OCI-M1 (cell line): ENCODE data around the gene KRT83.

Experiments
- DNase-seq: peaks from one replicate; lab custom pipeline; 2025; lab: John Stamatoyannopoulos, UW

KRT83 gene

DNA sequence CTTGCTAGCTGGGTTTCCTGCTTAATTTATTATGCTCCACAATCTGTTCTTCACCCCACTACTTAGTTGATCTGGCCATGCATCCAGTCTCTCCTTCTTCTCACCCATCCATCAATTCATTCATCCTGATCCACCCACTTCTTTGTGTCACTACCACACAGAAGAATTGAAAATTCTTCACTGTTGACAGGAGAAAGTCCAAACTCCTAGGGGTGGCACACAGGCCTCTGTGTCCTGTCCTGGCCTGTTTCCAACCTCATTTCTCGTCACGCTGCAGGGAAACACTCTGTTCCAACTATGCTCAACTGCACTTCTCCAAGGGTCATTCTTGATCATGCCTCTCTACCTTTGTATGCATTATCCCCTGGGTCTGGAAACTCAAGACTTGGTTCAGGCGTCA, 10.6 kb upstream of the KRT83 start:
- DNase-seq, result no peak

DNA sequence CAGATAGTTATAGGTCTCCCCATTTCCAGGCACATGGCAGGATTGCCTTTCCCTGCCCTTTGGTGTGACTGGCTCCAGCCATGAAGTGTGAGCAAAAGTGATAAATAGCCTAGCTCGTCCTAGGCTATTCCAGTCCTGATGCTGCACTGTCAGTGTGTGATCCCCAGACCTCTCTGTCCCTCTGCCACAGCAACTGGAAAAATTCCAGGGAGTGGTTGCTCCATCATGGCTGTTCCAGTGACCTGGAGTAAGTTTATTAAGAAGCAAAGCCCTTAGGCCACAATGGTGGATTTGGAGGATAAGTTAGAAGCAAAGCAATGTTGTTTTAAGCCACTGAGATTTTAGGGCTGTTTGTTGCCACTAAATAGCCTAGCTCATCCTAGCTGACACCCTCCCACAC, 9.8 kb upstream of the KRT83 start:
- no peak for DNase-seq

GRCh38 chr12:52327830-52328500, 6.8 kb upstream of the KRT83 start:
- no peak for DNase-seq

GRCh38 chr12:52327052-52327829, 6.0 kb upstream of the KRT83 start:
- DNase-seq, result peak; percentile 85

DNA sequence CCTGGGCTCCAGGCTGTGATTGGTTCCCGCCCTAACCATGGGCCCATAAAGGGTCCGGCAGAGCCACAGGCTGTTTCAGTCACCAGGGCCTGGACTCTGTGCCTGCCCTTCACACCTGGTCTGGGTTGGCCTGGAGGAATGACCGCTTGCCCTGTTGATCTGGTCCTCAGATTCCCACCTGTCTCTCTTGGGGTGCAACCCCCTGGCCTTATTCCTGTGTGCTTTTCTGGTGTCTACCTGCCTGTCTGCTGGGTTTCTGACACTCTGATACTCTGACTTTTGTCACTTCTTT, 2.9 kb upstream of the KRT83 start:
- no peak for DNase-seq

DNA sequence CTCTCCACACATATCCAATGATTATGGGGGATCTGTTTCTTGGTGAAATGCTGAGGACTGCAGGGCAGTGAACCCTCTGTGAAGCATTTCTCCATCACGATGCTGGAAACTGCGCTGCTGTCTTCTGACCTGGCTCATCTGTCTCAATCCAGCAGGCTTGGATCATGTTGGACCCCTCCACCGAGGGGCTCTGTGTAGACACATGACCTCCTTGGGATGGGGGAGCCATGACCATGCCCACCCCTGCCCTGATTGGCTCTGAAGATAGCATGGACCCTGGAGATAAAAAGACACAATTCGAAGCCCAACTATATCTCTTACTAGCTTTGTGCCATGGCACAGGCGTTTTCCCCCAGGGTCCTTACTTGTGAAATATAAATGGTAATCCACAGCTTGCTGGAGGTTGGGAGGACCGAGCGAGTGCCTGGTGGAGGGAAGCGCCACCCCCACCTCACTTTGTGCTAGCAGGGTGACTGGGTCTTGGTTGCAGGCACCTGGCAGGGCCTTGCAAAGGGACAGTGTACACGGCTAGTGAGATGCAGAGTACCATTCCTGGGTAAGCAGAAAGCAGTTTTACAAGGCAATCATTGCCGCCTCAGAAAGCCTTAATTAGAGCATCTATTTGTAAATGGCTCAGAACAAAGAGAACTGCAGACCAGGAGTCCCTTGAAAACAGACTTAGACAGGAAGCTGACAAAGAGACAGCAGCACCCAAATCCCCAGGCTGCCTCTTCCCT, 2.4 kb upstream of the KRT83 start:
- DNase-seq, result no peak

GRCh38 chr12:52323001-52323400, 1.8 kb upstream of the KRT83 start:
- no peak for DNase-seq

DNA sequence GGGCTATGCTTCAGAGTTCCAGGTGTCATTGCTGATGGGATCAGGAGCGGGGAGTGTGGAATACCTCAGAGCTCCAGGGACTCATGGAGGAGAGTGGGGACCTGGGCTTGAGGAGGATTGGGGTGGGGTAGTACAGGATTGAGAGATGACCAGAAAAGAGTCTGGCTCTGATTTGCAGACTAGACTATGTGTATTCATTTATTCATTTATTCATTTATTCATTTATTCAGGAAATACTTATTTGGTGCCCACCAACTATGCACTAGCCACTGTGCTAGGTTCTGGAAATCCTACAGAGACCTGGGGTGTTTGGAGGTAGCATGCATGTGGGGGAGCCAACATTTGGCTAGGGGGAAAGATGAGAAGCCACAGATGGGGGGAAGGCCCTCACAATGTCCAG, 871 bp upstream of the KRT83 start:
- no peak for DNase-seq

GRCh38 chr12:52321418-52321817, 220 bp upstream of the KRT83 start:
- no peak for DNase-seq

GRCh38 chr12:52319097-52319496, 2.1 kb downstream of the KRT83 start:
- DNase-seq, result no peak

- no peak for DNase-seq
Observed at GRCh38 chr12:52318241-52318990, 2.8 kb downstream of the KRT83 start.

GRCh38 chr12:52317468-52318052, 3.6 kb downstream of the KRT83 start:
- no peak for DNase-seq

DNA sequence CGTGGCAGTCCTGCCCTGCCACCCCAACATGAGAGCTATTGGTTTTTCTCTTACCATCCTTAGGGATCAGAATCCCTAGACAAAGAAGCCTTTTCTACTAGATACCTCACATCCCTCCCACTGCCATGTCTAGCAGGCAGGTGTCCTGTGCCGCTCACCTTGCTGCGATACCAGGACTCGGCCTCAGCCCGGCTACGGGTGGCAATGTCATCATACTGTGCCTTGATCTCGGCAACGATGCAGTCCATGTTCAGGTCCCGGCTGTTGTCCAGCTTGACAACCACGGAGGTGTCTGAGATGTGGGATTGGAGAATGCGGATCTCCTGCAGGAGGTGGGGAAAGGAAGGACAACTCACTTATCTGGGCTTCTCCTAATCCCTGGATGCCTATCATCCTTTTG, 4.5 kb downstream of the KRT83 start:
- no peak for DNase-seq

DNA sequence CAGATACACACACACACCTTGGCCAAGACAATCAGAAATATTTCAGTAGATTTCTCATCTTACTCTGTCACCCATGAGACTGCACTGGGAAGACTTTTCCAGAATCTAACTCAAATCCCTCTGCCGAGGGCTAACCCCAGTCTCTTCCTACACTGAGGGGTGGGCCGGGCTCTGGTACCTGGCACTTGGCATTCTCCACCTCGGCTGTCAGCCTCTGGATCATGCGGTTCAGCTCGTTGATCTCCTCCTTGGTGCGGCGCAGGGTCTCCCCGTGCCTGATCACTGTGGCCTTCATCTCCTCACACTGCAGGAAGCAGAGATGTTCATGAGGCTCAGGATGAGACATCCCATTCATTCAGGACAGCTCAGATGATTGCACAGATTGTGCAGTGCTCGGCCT, 4.9 kb downstream of the KRT83 start:
- DNase-seq, result no peak

- peak; percentile 42 for DNase-seq
Observed at GRCh38 chr12:52315721-52316120, 5.5 kb downstream of the KRT83 start.

DNA sequence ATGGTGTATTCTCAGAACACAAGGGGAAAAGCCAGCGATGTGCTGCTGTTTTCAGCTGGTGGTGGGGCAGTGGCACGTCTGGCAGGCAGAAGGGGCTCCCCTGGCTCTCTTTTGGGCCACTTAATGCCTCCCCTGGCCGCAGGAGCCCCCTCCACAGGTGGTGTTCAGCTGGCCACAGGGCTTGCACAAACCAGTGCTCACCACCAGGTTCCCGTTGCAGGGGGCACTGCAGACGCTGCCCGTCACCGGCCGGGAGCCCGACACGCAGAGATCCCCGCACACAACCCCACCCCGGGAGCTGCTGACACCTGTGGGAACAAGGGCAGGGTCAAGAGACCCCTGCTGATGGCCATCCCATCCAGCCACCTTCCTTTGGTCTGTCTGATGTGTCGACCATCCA, 6.7 kb downstream of the KRT83 start:
- no peak for DNase-seq

- DNase-seq, result no peak
Observed at GRCh38 chr12:52313926-52314325, 7.3 kb downstream of the KRT83 start.

GRCh38 chr12:52313461-52313860, 7.7 kb downstream of the KRT83 start:
- no peak for DNase-seq

DNA sequence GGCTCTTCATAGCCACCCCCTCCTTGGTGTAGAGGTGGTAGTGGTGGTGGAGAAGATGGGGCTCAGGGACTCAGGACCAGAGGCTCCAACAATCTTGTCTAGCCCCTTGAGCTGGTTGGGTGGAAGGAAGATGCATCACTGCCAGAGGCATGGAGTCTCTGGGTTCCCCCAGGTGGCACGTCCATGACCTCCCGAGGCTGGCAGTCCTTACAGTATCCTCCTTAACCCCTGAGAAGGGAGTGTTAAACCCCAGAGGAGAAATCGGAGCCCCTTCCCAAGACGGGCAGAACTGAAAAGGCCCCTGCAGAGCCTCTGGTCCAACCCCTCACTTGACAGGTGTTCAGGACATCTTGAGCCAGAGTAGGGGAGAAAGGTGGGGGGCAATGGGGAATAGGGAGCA, 9.1 kb downstream of the KRT83 start:
- no peak for DNase-seq

GRCh38 chr12:52311285-52311648, 9.9 kb downstream of the KRT83 start:
- no peak for DNase-seq

- DNase-seq, result no peak
Observed at GRCh38 chr12:52310622-52311284, 10.4 kb downstream of the KRT83 start.
